ENCODE results near the gene TPSG1. TPM values are rescaled to one million over a fixed set of nuclear protein-coding genes. Genes with fewer than 3 reads are reported as not detected.
A peak's percentile ranks its signal among the peaks of the same experiment; 100 is the strongest.

Gene TPSG1
- total RNA-seq, 1 experiment from 2014 or later = not detected

DNA sequence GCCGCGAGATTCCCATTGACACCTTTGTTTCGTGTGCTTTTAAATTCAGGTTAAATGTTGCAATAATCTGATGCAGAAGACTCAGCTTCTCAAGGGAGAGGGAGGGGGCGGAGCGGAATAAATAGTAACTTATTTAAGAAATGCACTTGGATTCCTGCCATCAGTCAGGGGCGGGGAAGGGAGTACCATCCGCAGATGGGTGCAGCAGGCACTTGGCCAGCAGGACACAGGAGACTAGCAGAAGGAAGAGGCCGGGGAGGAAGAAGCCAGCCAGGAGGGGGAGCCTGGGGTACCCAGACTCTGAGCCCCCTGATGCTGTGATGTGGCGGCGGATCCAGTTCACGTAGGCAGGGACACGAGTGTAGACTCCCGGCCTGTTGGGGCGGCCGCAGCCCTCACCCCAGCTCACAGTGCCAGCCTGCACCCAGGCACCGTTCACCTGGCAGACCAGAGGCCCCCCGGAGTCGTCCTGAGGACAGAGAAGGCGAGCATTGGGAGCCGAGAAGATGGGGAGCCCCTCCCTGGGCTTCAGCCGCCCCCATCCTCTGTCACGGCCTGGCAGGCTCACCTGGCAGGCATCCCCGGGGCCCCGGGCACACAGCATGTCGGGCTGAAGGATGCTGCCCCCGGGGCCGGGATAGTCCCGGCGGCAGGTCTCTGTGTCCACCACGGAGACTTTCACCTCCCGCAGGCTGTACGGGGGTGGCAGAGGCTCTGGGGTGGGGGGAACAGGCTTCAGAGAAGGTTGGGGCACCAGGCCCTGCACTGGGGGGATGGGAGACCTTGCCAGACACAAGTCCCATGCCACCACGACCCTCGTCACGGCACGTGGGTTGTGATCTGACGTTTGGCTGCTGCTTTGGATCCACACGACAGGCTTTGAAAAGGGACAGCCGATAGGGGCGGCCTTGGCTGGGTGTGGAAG is 3.2 kb downstream of the TPSG1 start:
- BruUV-seq (replicated peaks) = no TSS peak
- ChIA-PET CTCF (no interaction called here), POLR2A (ENCODE audit: low non-redundant PET) (no interaction called here)
- Histone ChIP-seq H3K36me3 (ENCODE audit: insufficient read depth, low read length, poor library complexity, severe bottlenecking) (peaks cover 32% of the 10 kb centered on the region), H3K4me3 (ENCODE audit: low read depth, low read length, poor library complexity, severe bottlenecking) (no peak overlapping the region), H3K27ac (ENCODE audit: low read depth, low read length, poor library complexity, severe bottlenecking) (no peak overlapping the region), H3K4me1 (ENCODE audit: insufficient read depth, low read length, poor library complexity, severe bottlenecking) (no peaks in the 10 kb centered on the region), H3K27me3 (replicated peaks; ENCODE audit: insufficient read depth, low read depth, low read length, poor library complexity) (no peaks in the 10 kb centered on the region), H3K9me3 (ENCODE audit: low read depth, low read length, poor library complexity, severe bottlenecking) (no peaks in the 10 kb centered on the region)
- TF ChIP-seq, protein P1, sequence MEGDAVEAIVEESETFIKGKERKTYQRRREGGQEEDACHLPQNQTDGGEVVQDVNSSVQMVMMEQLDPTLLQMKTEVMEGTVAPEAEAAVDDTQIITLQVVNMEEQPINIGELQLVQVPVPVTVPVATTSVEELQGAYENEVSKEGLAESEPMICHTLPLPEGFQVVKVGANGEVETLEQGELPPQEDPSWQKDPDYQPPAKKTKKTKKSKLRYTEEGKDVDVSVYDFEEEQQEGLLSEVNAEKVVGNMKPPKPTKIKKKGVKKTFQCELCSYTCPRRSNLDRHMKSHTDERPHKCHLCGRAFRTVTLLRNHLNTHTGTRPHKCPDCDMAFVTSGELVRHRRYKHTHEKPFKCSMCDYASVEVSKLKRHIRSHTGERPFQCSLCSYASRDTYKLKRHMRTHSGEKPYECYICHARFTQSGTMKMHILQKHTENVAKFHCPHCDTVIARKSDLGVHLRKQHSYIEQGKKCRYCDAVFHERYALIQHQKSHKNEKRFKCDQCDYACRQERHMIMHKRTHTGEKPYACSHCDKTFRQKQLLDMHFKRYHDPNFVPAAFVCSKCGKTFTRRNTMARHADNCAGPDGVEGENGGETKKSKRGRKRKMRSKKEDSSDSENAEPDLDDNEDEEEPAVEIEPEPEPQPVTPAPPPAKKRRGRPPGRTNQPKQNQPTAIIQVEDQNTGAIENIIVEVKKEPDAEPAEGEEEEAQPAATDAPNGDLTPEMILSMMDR (conservative IDR thresholded peaks at IDR 0.05; ENCODE audit: low read depth, low read length) = no peak
- TF ChIP-seq EZH2 (IDR thresholded peaks at IDR 0.05; ENCODE audit: borderline replicate concordance, low read depth, low read length, poor library complexity, severe bottlenecking) = no peak
- intact Hi-C loops (cut with micrococcal nuclease; ENCODE audit: unreplicated experiment) = no loop called here
- peak; percentile 44 for DNase-seq (ENCODE audit: low spot score)

DNA sequence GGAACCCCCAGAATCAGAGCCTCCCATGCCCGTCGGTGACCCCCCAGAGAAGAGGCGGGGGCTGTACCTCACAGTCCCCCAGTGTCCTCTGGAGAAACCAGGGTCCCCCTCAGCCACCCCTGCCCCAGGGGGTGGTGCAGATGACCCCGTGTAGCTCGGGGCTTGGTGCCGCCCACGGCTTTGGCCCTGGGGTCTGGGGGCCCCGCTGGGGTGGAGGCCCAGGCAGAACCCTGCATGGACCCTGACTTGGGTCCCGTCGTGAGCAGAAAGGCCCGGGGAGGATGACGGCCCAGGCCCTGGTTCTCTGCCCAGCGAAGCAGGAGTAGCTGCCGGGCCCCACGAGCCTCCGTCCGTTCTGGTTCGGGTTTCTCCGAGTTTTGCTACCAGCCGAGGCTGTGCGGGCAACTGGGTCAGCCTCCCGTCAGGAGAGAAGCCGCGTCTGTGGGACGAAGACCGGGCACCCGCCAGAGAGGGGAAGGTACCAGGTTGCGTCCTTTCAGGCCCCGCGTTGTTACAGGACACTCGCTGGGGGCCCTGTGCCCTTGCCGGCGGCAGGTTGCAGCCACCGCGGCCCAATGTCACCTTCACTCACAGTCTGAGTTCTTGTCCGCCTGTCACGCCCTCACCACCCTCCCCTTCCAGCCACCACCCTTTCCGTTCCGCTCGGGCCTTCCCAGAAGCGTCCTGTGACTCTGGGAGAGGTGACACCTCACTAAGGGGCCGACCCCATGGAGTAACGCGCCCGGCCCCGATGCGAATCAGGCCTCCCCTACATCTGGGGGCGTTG is 4.0 kb downstream of the TPSG1 start:
- ChIA-PET CTCF (no interaction called here), POLR2A (ENCODE audit: low non-redundant PET) (no interaction called here)
- Histone ChIP-seq H3K27me3 (replicated peaks; ENCODE audit: insufficient read depth, low read depth, low read length, poor library complexity) (no peaks in the 10 kb centered on the region), H3K9me3 (ENCODE audit: low read depth, low read length, poor library complexity, severe bottlenecking) (no peaks in the 10 kb centered on the region), H3K4me1 (ENCODE audit: insufficient read depth, low read length, poor library complexity, severe bottlenecking) (no peaks in the 10 kb centered on the region), H3K4me3 (ENCODE audit: low read depth, low read length, poor library complexity, severe bottlenecking) (no peak overlapping the region), H3K36me3 (ENCODE audit: insufficient read depth, low read length, poor library complexity, severe bottlenecking) (peaks cover 32% of the 10 kb centered on the region), H3K27ac (ENCODE audit: low read depth, low read length, poor library complexity, severe bottlenecking) (no peak overlapping the region)
- BruUV-seq (replicated peaks) = no TSS peak
- no peak for DNase-seq (ENCODE audit: low spot score)
- no peak for TF ChIP-seq EZH2 (IDR thresholded peaks at IDR 0.05; ENCODE audit: borderline replicate concordance, low read depth, low read length, poor library complexity, severe bottlenecking)
- TF ChIP-seq, protein P1 (conservative IDR thresholded peaks at IDR 0.05; ENCODE audit: low read depth, low read length) = no peak
- intact Hi-C loops (cut with micrococcal nuclease; ENCODE audit: unreplicated experiment) = no loop called here

DNA sequence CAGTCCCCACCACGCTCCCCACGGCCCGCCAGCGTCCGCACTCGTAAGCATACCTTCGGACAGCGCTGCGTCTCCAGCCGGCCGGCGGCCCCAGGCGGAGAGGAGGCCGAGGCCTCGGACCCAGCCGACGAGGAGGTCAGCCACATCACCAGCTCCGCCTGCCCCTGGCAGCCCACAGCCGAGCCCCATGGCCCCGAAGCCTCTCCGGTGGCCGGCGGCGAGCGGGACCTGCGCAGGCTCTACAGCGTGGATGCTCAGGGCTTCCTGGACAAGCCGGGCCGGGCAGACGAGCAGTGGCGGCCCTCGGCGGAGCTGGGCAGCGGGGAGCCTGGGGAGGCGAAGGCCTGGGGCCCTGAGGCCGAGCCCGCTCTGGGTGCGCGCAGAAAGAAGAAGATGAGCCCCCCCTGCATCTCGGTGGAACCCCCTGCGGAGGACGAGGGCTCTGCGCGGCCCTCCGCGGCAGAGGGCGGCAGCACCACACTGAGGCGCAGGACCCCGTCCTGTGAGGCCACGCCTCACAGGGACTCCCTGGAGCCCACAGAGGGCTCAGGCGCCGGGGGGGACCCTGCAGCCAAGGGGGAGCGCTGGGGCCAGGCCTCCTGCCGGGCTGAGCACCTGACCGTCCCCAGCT is 4.9 kb downstream of the TPSG1 start:
- Histone ChIP-seq H3K36me3 (ENCODE audit: insufficient read depth, low read length, poor library complexity, severe bottlenecking) (peaks cover 36% of the 10 kb centered on the region), H3K27me3 (replicated peaks; ENCODE audit: insufficient read depth, low read depth, low read length, poor library complexity) (no peaks in the 10 kb centered on the region), H3K4me1 (ENCODE audit: insufficient read depth, low read length, poor library complexity, severe bottlenecking) (no peaks in the 10 kb centered on the region), H3K4me3 (ENCODE audit: low read depth, low read length, poor library complexity, severe bottlenecking) (no peak overlapping the region), H3K27ac (ENCODE audit: low read depth, low read length, poor library complexity, severe bottlenecking) (no peak overlapping the region), H3K9me3 (ENCODE audit: low read depth, low read length, poor library complexity, severe bottlenecking) (no peaks in the 10 kb centered on the region)
- ChIA-PET CTCF (no interaction called here), POLR2A (ENCODE audit: low non-redundant PET) (no interaction called here)
- TF ChIP-seq, protein P1 (conservative IDR thresholded peaks at IDR 0.05; ENCODE audit: low read depth, low read length) = no peak
- TF ChIP-seq EZH2 (IDR thresholded peaks at IDR 0.05; ENCODE audit: borderline replicate concordance, low read depth, low read length, poor library complexity, severe bottlenecking) = no peak
- BruUV-seq (replicated peaks) = no TSS peak
- DNase-seq (ENCODE audit: low spot score) = no peak
- intact Hi-C loops (cut with micrococcal nuclease; ENCODE audit: unreplicated experiment) = no loop called here

All from A673 (cell line).